Stomach (tissue), 4 donors: ENCODE results near the gene CNNM4.

Source experiments
- EP300 ChIP-seq: sonication (generic); formaldehyde crosslinking; IDR thresholded peaks from one replicate; pipeline ENCODE4 v1.6.1; 2017; ENCODE audit warnings: antibody characterized with exemption
- POLR2A ChIP-seq, 4 donors: fragments of 450-650 bp; IDR thresholded peaks; one replicate each; pipeline ENCODE4 v1.6.1; 2016; ENCODE audit warnings: antibody characterized with exemption in 4 of 4, control low read depth in 2 of 4, mild to moderate bottlenecking in 1 of 4, moderate library complexity in 1 of 4
- POLR2AphosphoS5 ChIP-seq, 3 donors: sonication (generic); formaldehyde crosslinking; IDR thresholded peaks; one replicate each; pipeline ENCODE4 v1.6.1; 2016; ENCODE audit warnings: antibody characterized with exemption in 3 of 3
- TF ChIP-seq, protein P1 (sequence below), 7 experiments: fragments of 450-650 bp in 4 of 7; fragments of 200-600 bp in 3 of 7; sonication (generic) in 3 of 7; IDR thresholded peaks; one replicate each; pipeline ENCODE4 v1.5.1; 2016 to 2019; ENCODE audit warnings: antibody characterized with exemption in 7 of 7, control low read depth in 2 of 7, mild to moderate bottlenecking in 1 of 7

DNA sequence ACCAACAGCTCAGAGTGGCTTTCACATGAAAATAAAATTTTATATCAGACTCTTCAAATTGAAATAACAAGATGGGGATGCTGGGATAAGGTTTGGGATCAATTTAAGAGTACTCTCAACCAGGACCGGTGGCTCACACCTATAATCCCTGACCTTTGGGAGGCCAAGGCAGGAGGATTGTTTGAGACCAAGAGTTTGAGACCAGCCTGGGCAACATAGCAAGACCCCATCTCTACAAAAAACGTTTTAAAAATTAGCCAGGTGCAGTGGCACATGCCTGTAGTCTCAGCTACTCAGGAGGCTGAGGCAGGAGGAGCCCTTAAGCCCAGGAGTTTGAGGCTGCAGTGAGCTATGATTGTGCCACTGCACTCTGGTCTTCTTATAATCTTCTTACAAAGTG is 23.5 kb upstream of the CNNM4 start:
- TF ChIP-seq, protein P1, sequence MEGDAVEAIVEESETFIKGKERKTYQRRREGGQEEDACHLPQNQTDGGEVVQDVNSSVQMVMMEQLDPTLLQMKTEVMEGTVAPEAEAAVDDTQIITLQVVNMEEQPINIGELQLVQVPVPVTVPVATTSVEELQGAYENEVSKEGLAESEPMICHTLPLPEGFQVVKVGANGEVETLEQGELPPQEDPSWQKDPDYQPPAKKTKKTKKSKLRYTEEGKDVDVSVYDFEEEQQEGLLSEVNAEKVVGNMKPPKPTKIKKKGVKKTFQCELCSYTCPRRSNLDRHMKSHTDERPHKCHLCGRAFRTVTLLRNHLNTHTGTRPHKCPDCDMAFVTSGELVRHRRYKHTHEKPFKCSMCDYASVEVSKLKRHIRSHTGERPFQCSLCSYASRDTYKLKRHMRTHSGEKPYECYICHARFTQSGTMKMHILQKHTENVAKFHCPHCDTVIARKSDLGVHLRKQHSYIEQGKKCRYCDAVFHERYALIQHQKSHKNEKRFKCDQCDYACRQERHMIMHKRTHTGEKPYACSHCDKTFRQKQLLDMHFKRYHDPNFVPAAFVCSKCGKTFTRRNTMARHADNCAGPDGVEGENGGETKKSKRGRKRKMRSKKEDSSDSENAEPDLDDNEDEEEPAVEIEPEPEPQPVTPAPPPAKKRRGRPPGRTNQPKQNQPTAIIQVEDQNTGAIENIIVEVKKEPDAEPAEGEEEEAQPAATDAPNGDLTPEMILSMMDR (IDR thresholded peaks at IDR 0.05), result no peak
- no peak for TF ChIP-seq POLR2AphosphoS5 (IDR thresholded peaks at IDR 0.05)
- TF ChIP-seq POLR2A (IDR thresholded peaks at IDR 0.05), result no peak
- TF ChIP-seq EP300, result no peak
